Mammary epithelial cell (primary cell): ENCODE data around the gene TMEM248.

Source experiments
- EZH2 ChIP-seq: IDR thresholded peaks from 2 replicates; pipeline ENCODE4 v1.6.1; 2012; ENCODE audit warnings: low read length, inconsistent platforms, borderline replicate concordance
- TF ChIP-seq, protein P1 (sequence below), 2 donors: IDR thresholded peaks in 1 of 2; conservative IDR thresholded peaks in 1 of 2; 2 replicates each; pipeline ENCODE4 v1.5.1; 2011 to 2012; ENCODE audit warnings: inconsistent platforms in 2 of 2, low read length in 2 of 2, mild to moderate bottlenecking in 2 of 2, control low read depth in 1 of 2, low read depth in 1 of 2; ENCODE audit not compliant: insufficient read depth in 1 of 2; ENCODE audit errors: extremely low read depth in 1 of 2

DNA sequence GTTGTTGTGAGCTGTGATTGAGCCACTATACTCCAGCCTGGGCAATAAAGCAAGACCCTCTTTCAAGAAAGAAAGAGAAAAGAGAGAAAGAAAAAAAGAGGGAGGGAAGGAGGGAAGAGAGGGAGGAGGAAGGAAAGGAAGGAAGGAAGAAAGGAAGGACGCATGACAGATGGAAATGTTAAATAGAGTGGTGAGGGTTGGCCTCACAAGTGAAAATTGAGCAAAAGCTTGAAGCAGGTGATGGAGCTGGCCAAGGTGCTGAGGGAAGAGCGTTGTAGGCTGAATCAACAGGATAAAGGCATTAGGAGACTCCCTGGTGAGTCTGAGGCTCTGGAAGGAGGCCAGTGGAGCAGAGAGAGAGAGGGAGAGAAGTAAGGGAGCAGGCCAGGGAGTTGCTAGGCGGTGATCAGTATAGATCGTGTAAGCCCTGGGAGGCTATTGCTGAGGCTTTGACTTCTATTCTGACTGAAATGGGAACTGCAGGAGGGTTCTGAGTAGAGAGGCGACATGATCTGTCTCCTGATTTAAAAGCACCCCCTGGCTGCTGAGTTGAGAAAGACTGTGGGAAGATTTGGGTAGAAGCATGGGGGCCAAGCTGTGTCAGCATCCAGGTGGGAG lies 26.5 kb upstream of the TMEM248 start:
- no peak for TF ChIP-seq EZH2
- TF ChIP-seq, protein P1, sequence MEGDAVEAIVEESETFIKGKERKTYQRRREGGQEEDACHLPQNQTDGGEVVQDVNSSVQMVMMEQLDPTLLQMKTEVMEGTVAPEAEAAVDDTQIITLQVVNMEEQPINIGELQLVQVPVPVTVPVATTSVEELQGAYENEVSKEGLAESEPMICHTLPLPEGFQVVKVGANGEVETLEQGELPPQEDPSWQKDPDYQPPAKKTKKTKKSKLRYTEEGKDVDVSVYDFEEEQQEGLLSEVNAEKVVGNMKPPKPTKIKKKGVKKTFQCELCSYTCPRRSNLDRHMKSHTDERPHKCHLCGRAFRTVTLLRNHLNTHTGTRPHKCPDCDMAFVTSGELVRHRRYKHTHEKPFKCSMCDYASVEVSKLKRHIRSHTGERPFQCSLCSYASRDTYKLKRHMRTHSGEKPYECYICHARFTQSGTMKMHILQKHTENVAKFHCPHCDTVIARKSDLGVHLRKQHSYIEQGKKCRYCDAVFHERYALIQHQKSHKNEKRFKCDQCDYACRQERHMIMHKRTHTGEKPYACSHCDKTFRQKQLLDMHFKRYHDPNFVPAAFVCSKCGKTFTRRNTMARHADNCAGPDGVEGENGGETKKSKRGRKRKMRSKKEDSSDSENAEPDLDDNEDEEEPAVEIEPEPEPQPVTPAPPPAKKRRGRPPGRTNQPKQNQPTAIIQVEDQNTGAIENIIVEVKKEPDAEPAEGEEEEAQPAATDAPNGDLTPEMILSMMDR (conservative IDR thresholded peaks at IDR 0.05 in 1 of 2, IDR thresholded peaks at IDR 0.05 in 1 of 2; ENCODE audit: extremely low read depth in 1 of 2, insufficient read depth in 1 of 2, low read depth in 1 of 2, low read length in 2 of 2), result no peak
